Activated CD4-positive, alpha-beta memory T cell treated with anti-CD3 and anti-CD28 coated beads for 36 hours (primary cell): ENCODE data around the gene POGLUT2. TPM values are rescaled to one million over a fixed set of nuclear protein-coding genes. Genes with fewer than 3 reads are reported as not detected.

ENCODE experiments used
- CTCF ChIA-PET: fragments of 350-600 bp; sonication (Branson Sonifier 250); formaldehyde crosslinking; loops from one replicate; lab custom pipeline; 2021; ENCODE audit warnings: antibody characterized with exemption, inconsistent platforms; lab: Charles Lee
- POLR2A ChIA-PET: fragments of 350-600 bp; sonication (Branson Sonifier 250); formaldehyde crosslinking; loops from one replicate; lab custom pipeline; 2021; ENCODE audit warnings: antibody characterized with exemption; lab: Charles Lee
- DNase-seq: peaks from one replicate; pipeline ENCODE4 v3.0.0-alpha.2; 2020
- H3K27ac Mint-ChIP-seq: one replicate; pipeline ENCODE4 v1.8.0; 2021; ENCODE audit warnings: mixed read lengths
- H3K27me3 Mint-ChIP-seq: one replicate; pipeline ENCODE4 v1.8.0; 2021; ENCODE audit warnings: mixed read lengths
- H3K36me3 Mint-ChIP-seq: one replicate; pipeline ENCODE4 v1.8.0; 2021; ENCODE audit warnings: mixed read lengths
- H3K4me1 Mint-ChIP-seq: one replicate; pipeline ENCODE4 v1.8.0; 2021; ENCODE audit warnings: low read depth, mixed read lengths
- H3K4me3 Mint-ChIP-seq: one replicate; pipeline ENCODE4 v1.8.0; 2021; ENCODE audit warnings: mild to moderate bottlenecking, mixed read lengths
- H3K9me3 Mint-ChIP-seq: one replicate; pipeline ENCODE4 v1.8.0; 2021; ENCODE audit warnings: mixed read lengths
- intact Hi-C: fragments of 100-400 bp; cut with micrococcal nuclease; formaldehyde crosslinking; loops from one replicate; pipeline ENCODE4 v1.15.1; 2023
- total RNA-seq, 2 experiments: library from RNA; stranded (reverse); gene quantifications; one replicate each; pipeline ENCODE4 v1.2.3, GENCODE V29; 2021

POGLUT2 gene
- total RNA-seq, 2 experiments from 2014 or later: 4.4 to 4.9 TPM

GRCh38 chr13:102761071-102761470 lies 37.7 kb downstream of the POGLUT2 start:
- Mint-ChIP-seq H3K27me3 (no peaks in the 10 kb centered on the region), H3K9me3 (no peaks in the 10 kb centered on the region)
- intact Hi-C loops: no loop called here

GRCh38 chr13:102758842-102759241 lies 39.9 kb downstream of the POGLUT2 start:
- Mint-ChIP-seq H3K4me1 (no peaks in the 10 kb centered on the region), H3K27me3 (no peaks in the 10 kb centered on the region), H3K27ac (no peak overlapping the region), H3K36me3 (no peaks in the 10 kb centered on the region), H3K9me3 (no peaks in the 10 kb centered on the region), H3K4me3 (no peak overlapping the region)
- ChIA-PET CTCF (interaction anchor here (0.8 kb wide), 1 partner anchor 28 kb away, joined by 3 read pairs; no protein-coding TSS in a partner anchor), POLR2A (interaction anchor here (2.0 kb wide), 1 partner anchor 21 kb away, joined by 4 read pairs; no protein-coding TSS in a partner anchor)
- no peak for DNase-seq
- intact Hi-C loops: no loop called here

More at GRCh38 chr13:102761071-102761470, 37.7 kb downstream of the POGLUT2 start:
- H3K36me3 Mint-ChIP-seq: peaks cover 2% of the 10 kb centered on the region
- H3K27ac Mint-ChIP-seq: no peak overlapping the region
- no peak overlapping the region for H3K4me3 Mint-ChIP-seq
- CTCF ChIA-PET: no interaction called here
- H3K4me1 Mint-ChIP-seq: no peaks in the 10 kb centered on the region
- no peak for DNase-seq
- POLR2A ChIA-PET: no interaction called here

- ChIA-PET CTCF (no interaction called here), POLR2A (interaction anchor here (2.0 kb wide), 1 partner anchor 23 kb away, joined by 4 read pairs; no protein-coding TSS in a partner anchor)
- Mint-ChIP-seq H3K27ac (no peak overlapping the region), H3K9me3 (no peaks in the 10 kb centered on the region), H3K4me3 (no peak overlapping the region), H3K4me1 (no peaks in the 10 kb centered on the region), H3K36me3 (peaks cover 2% of the 10 kb centered on the region), H3K27me3 (no peaks in the 10 kb centered on the region)
- intact Hi-C loops: no loop called here
- DNase-seq: no peak
Measured at GRCh38 chr13:102757006-102757405, 41.8 kb downstream of the POGLUT2 start.

- Mint-ChIP-seq H3K27ac (no peak overlapping the region), H3K36me3 (peaks cover 10% of the 10 kb centered on the region), H3K4me1 (no peaks in the 10 kb centered on the region), H3K27me3 (peaks cover 16% of the 10 kb centered on the region), H3K9me3 (no peaks in the 10 kb centered on the region), H3K4me3 (no peak overlapping the region)
- DNase-seq: no peak
- CTCF ChIA-PET: no interaction called here
- POLR2A ChIA-PET: no interaction called here
- intact Hi-C loops: no loop called here
Measured at GRCh38 chr13:102751886-102752285, 46.9 kb downstream of the POGLUT2 start.

GRCh38 chr13:102742506-102742905 lies 56.3 kb downstream of the POGLUT2 start:
- peaks cover 3% of the 10 kb centered on the region for H3K36me3 Mint-ChIP-seq
- CTCF ChIA-PET: interaction anchor here (0.6 kb wide), 1 partner anchor 58 kb away, joined by 3 read pairs; no protein-coding TSS in a partner anchor
- POLR2A ChIA-PET: no interaction called here

GRCh38 chr13:102742101-102742500 lies 56.7 kb downstream of the POGLUT2 start:
- DNase-seq: no peak
- POLR2A ChIA-PET: no interaction called here
- intact Hi-C loops: no loop called here
- Mint-ChIP-seq H3K4me3 (no peak overlapping the region), H3K36me3 (peaks cover 3% of the 10 kb centered on the region), H3K27ac (no peak overlapping the region), H3K9me3 (peaks cover 19% of the 10 kb centered on the region), H3K27me3 (peaks cover 34% of the 10 kb centered on the region), H3K4me1 (no peaks in the 10 kb centered on the region)
- CTCF ChIA-PET: interaction anchor here (0.6 kb wide), 1 partner anchor 59 kb away, joined by 3 read pairs; no protein-coding TSS in a partner anchor

More at GRCh38 chr13:102742506-102742905, 56.3 kb downstream of the POGLUT2 start:
- peaks cover 34% of the 10 kb centered on the region for H3K27me3 Mint-ChIP-seq
- H3K27ac Mint-ChIP-seq: no peak overlapping the region
- no peaks in the 10 kb centered on the region for H3K4me1 Mint-ChIP-seq
- H3K4me3 Mint-ChIP-seq: no peak overlapping the region
- no peak for DNase-seq
- peaks cover 19% of the 10 kb centered on the region for H3K9me3 Mint-ChIP-seq
- intact Hi-C loops: no loop called here

Other genes with a start within 250 kb of the POGLUT2 start
- gene TPP2, start 202.0 kb downstream of the POGLUT2 start, total RNA-seq: 10 to 100 TPM; 64.7 to 65.6 TPM
- not detected for gene METTL21C, start 103.9 kb downstream of the POGLUT2 start, total RNA-seq
- 10 to 100 TPM; 42.6 to 43.2 TPM for gene TEX30, start 25.2 kb downstream of the POGLUT2 start, total RNA-seq
- gene BIVM, start 143 bp upstream of the POGLUT2 start, total RNA-seq: 10 to 100 TPM; 13.3 to 15.7 TPM
- gene ERCC5, start 47.1 kb upstream of the POGLUT2 start, total RNA-seq: 10 to 100 TPM; 53.6 to 63.5 TPM